HepG2 (cell line): ENCODE measurements around the gene VPS50. TPM values are rescaled to one million over a fixed set of nuclear protein-coding genes. Genes with fewer than 3 reads are reported as not detected.

Experiments
- ATAC-seq: fragments of 200-7000 bp; cut with Tn5 transposase; 3 replicates; pipeline ENCODE4 v1.9.1; 2020; ENCODE audit warnings: mild to moderate bottlenecking, moderate library complexity
- BruUV-seq: library from RNA; stranded (reverse); fragments of 400-500 nt; replicated peaks from 2 replicates; lab custom pipeline; 2021; lab: Mats Ljungman, UMichigan
- CTCF ChIA-PET: fragments of 300-600 bp; formaldehyde crosslinking; extraction: SDS; loops from one replicate; lab custom pipeline; 2021; ENCODE audit warnings: low total read pairs, inconsistent platforms, low intra/inter-chr PET ratio; lab: Yijun Ruan, JAX
- POLR2A ChIA-PET: fragments of 350-600 bp; sonication (Branson Sonifier 250); formaldehyde crosslinking; loops from one replicate; lab custom pipeline; 2020; ENCODE audit warnings: antibody characterized with exemption, inconsistent platforms; lab: Yijun Ruan, JAX
- DNase-seq: peaks from one replicate; pipeline ENCODE4 v3.0.0-alpha.2; 2015; ENCODE audit warnings: low spot score
- FAIRE-seq: peaks from 3 replicates; lab custom pipeline; 2011; peaks lifted over from hg19 to GRCh38; lab: Jason Lieb, UNC
- H2AFZ ChIP-seq: one replicate; pipeline ENCODE4 v1.6.1; 2011; ENCODE audit warnings: low read length, inconsistent platforms
- H3K27ac ChIP-seq: fragments of 300-600 bp; 3 replicates; pipeline ENCODE4 v1.8.0; 2011; ENCODE audit warnings: mixed run types, mild to moderate bottlenecking, mixed read lengths, low read length, inconsistent platforms; ENCODE audit not compliant: insufficient read depth; ENCODE audit errors: extremely low read length
- H3K27me3 ChIP-seq, 2 experiments: fragments of 200-600 bp in 1 of 2; 2 replicates in 1 of 2; 3 replicates in 1 of 2; pipeline versions ENCODE4 v1.6.0 to v1.8.0; 2011; ENCODE audit warnings: low read length in 2 of 2, mild to moderate bottlenecking in 2 of 2, moderate library complexity in 2 of 2, inconsistent platforms in 1 of 2; ENCODE audit not compliant: insufficient read depth in 2 of 2, control insufficient read depth in 1 of 2
- H3K36me3 ChIP-seq, 2 experiments: fragments of 200-600 bp in 1 of 2; replicated peaks in 1 of 2; 2 replicates in 1 of 2; 3 replicates in 1 of 2; pipeline versions ENCODE4 v1.5.1 to v1.8.0; 2011; ENCODE audit warnings: low read length in 2 of 2, inconsistent platforms in 1 of 2; ENCODE audit not compliant: insufficient read depth in 2 of 2, control insufficient read depth in 1 of 2
- H3K4me1 ChIP-seq: 2 replicates; pipeline ENCODE4 v1.5.1; 2012; ENCODE audit warnings: low read length, inconsistent platforms; ENCODE audit not compliant: insufficient read depth
- H3K4me2 ChIP-seq: 2 replicates; pipeline ENCODE4 v1.6.0; 2011; ENCODE audit warnings: low read depth, low read length, inconsistent platforms
- H3K4me3 ChIP-seq, 3 experiments: fragments of 200-600 bp in 1 of 3; sonication (generic), shearing (Covaris generic) in 1 of 3; replicated peaks in 1 of 3; 2 replicates each; pipeline ENCODE4 v1.5.1; 2011 to 2016; ENCODE audit warnings: low read length in 3 of 3, inconsistent platforms in 2 of 3, low read depth in 2 of 3, mild to moderate bottlenecking in 2 of 3, control low read depth in 1 of 3, mixed read lengths in 1 of 3; ENCODE audit not compliant: insufficient read depth in 1 of 3
- H3K79me2 ChIP-seq: one replicate; pipeline ENCODE4 v1.6.1; 2011; ENCODE audit warnings: low read length, inconsistent platforms; ENCODE audit not compliant: insufficient read depth
- H3K9ac ChIP-seq: 2 replicates; pipeline ENCODE4 v1.6.0; 2011; ENCODE audit warnings: mild to moderate bottlenecking, low read depth, low read length, inconsistent platforms; ENCODE audit not compliant: insufficient read depth
- H3K9me3 ChIP-seq: 2 replicates; pipeline ENCODE4 v1.5.1; 2012; ENCODE audit warnings: mild to moderate bottlenecking, low read length
- H4K20me1 ChIP-seq: 2 replicates; pipeline ENCODE4 v1.6.0; 2011; ENCODE audit warnings: inconsistent platforms, mild to moderate bottlenecking, low read length, moderate library complexity; ENCODE audit not compliant: insufficient read depth
- ATF1 ChIP-seq: IDR thresholded peaks from 2 replicates; pipeline ENCODE4 v1.6.1; 2016; ENCODE audit warnings: mild to moderate bottlenecking, control low read depth
- CREB1 ChIP-seq, 2 experiments: fragments of 450-650 bp in 1 of 2; IDR thresholded peaks; 2 replicates each; pipeline ENCODE4 v1.6.1; 2016 to 2017; ENCODE audit warnings: control low read depth in 1 of 2, mild to moderate bottlenecking in 1 of 2, missing compliant biosample characterization in 1 of 2, missing genetic modification characterization in 1 of 2
- HNRNPL ChIP-seq: fragments of 200-400 bp; formaldehyde crosslinking; IDR thresholded peaks from 2 replicates; pipeline ENCODE4 v1.6.1; 2017; ENCODE audit warnings: mild to moderate bottlenecking, low read depth, low read length
- MAFF ChIP-seq: IDR thresholded peaks from 2 replicates; pipeline ENCODE4 v1.6.1; 2011; ENCODE audit warnings: low read depth, low read length, improper control_type of control experiment
- MTA3 ChIP-seq: sonication (generic); formaldehyde crosslinking; IDR thresholded peaks from 2 replicates; pipeline ENCODE4 v1.4.0; 2020; ENCODE audit warnings: missing genetic modification reagents
- NFATC3 ChIP-seq: sonication (generic); formaldehyde crosslinking; IDR thresholded peaks from 2 replicates; pipeline ENCODE4 v1.5.1; 2020; ENCODE audit warnings: mild to moderate bottlenecking, missing genetic modification reagents
- SKI ChIP-seq: fragments of 450-650 bp; IDR thresholded peaks from one replicate; pipeline ENCODE4 v1.6.1; 2018; ENCODE audit warnings: mild to moderate bottlenecking; ENCODE audit not compliant: partially characterized antibody
- SP2 ChIP-seq: sonication (generic); formaldehyde crosslinking; IDR thresholded peaks from 2 replicates; pipeline ENCODE4 v1.5.1; 2020; ENCODE audit warnings: mild to moderate bottlenecking, missing genetic modification reagents
- ZNF230 ChIP-seq: sonication (generic); formaldehyde crosslinking; IDR thresholded peaks from 2 replicates; pipeline ENCODE4 v1.4.0; 2020; ENCODE audit warnings: mild to moderate bottlenecking, missing genetic modification reagents
- ZNF329 ChIP-seq: sonication (generic); formaldehyde crosslinking; IDR thresholded peaks from 2 replicates; pipeline ENCODE4 v1.9.0; 2021; ENCODE audit warnings: low read depth, mild to moderate bottlenecking, missing genetic modification reagents
- ZNF33A ChIP-seq: sonication (generic); formaldehyde crosslinking; IDR thresholded peaks from 2 replicates; pipeline ENCODE4 v1.5.1; 2020; ENCODE audit warnings: missing genetic modification reagents, mild to moderate bottlenecking, moderate library complexity, borderline replicate concordance
- ZNF670 ChIP-seq: sonication (generic); formaldehyde crosslinking; IDR thresholded peaks from 2 replicates; pipeline ENCODE4 v1.8.0; 2022; ENCODE audit warnings: mild to moderate bottlenecking, missing genetic modification reagents, borderline replicate concordance
- ZNF7 ChIP-seq: IDR thresholded peaks from 2 replicates; pipeline ENCODE4 v1.6.1; 2016; ENCODE audit warnings: missing biosample characterization, missing genetic modification reagents
- WGBS: methylation state at CpG from one replicate; pipeline ENCODE4 v1.1.6; 2017; ENCODE audit warnings: low lambda C conversion rate; 5-methylcytosine and 5-hydroxymethylcytosine counted together
- in situ Hi-C: cut with HindIII; loops from 2 replicates; pipeline ENCODE4 v1.10.0; 2017; ENCODE audit warnings: low pct_unique_long_range_greater_than_20kb; ENCODE audit not compliant: extremely low pct_ligation_motif_present
- intact Hi-C: fragments of 100-400 bp; cut with micrococcal nuclease; formaldehyde crosslinking; loops from one replicate; pipeline ENCODE4 v1.10.0; 2022; ENCODE audit not compliant: unreplicated experiment
- polyA plus RNA-seq, 8 experiments: library from polyadenylated mRNA; depleted of rRNA in 3 of 8; stranded (reverse) in 7 of 8; unstranded in 1 of 8; fragments of >200 nt; fragmentation: Illumina TruSeq in 4 of 8; extraction: Trizol in 4 of 8; gene quantifications; 2 replicates each; pipeline versions ENCODE4 v1.2.1 to v1.2.3, GENCODE V29; 2011 to 2016; ENCODE audit warnings: low read depth in 4 of 8, missing spikeins in 1 of 8, mixed read lengths in 1 of 8; ENCODE audit not compliant: insufficient read depth in 1 of 8
- total RNA-seq, 5 experiments: library from RNA; depleted of rRNA; stranded (reverse); fragments of >200 nt; fragmentation: Illumina TruSeq; extraction: Trizol; gene quantifications; 2 replicates each; pipeline ENCODE4 v1.2.3, GENCODE V29; 2016; ENCODE audit warnings: low read depth in 1 of 5
- TF ChIP-seq, protein P1 (sequence below): sonication (generic); formaldehyde crosslinking; IDR thresholded peaks from 2 replicates; pipeline ENCODE4 v1.5.0; 2020; ENCODE audit warnings: mild to moderate bottlenecking, missing genetic modification reagents, moderate library complexity
- TF ChIP-seq, protein P2 (sequence below): sonication (generic); formaldehyde crosslinking; IDR thresholded peaks from 2 replicates; pipeline ENCODE4 v1.4.0; 2020; ENCODE audit warnings: missing genetic modification reagents, borderline replicate concordance

The VPS50 gene
- total and polyA plus RNA-seq, 2 of the 13 experiments (the other 11 are each of a cell fraction or from before 2014, with no cell fraction given): 10.3 to 20.4 TPM

DNA sequence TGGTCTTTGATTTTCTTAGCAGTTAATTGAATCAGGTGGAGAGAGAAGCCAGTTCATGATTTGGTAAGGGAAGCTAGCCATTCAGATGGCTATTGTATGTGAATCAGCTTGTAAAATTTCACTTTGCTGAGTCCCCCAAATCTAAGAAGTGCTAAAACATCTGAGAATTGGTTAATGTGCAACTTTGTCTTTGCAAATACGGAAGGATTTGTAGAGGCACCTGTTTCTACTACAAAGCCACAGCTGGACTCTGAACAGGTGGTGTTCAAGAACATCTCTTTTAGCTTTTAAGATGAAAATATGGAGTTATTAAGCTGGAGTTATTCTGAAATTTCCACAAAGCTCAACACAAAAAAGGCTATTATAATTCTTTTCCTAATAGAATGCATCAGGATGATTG, 132.6 kb downstream of the VPS50 start (continued):
- TF ChIP-seq ZNF329 (CRISPR knock-in tag): no peak

DNA sequence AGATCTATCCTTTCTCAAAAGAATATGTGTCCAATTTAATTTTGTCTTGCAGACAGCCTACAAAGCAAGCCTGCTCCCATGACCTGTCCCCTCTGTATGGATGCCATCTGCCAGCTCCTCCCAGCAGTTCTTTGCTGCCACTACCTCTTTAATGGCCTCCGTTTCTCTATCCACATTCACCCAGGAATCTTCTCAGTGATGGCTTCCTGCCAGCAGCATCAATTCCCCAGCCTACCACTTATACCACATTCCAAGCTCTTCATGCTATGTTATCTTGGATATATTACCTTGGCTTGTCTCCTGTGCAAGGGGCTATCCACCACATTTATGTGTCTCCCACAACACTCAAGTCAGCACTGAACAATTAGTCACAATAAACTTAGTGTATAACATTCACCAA, 133.2 kb downstream of the VPS50 start:
- Histone ChIP-seq H2AFZ (no peak overlapping the region), H3K9me3 (no peaks in the 10 kb centered on the region), H3K27me3 (no peaks in the 10 kb centered on the region), H3K79me2 (no peaks in the 10 kb centered on the region), H4K20me1 (no peaks in the 10 kb centered on the region), H3K27ac (no peak overlapping the region), H3K9ac (no peak overlapping the region), H3K36me3 (no peaks in the 10 kb centered on the region), H3K4me1 (peaks cover 6% of the 10 kb centered on the region), H3K4me2 (no peak overlapping the region), H3K4me3 (no peak overlapping the region)
- TF ChIP-seq ZNF230 (CRISPR knock-in tag) (no peak), ZNF7 (CRISPR knock-in tag) (no peak), ATF1 (CRISPR knock-in tag) (no peak), MTA3 (CRISPR knock-in tag) (no peak), NFATC3 (CRISPR knock-in tag) (no peak), CREB1 (IDR thresholded peaks at IDR 0.05) (no peak), CREB1 (CRISPR knock-in tag; IDR thresholded peaks at IDR 0.05) (no peak), ZNF670 (CRISPR knock-in tag) (no peak), SP2 (CRISPR knock-in tag) (no peak), SKI (no peak), ZNF33A (CRISPR knock-in tag) (no peak), HNRNPL (no peak), MAFF (no peak)
- TF ChIP-seq, protein P1, sequence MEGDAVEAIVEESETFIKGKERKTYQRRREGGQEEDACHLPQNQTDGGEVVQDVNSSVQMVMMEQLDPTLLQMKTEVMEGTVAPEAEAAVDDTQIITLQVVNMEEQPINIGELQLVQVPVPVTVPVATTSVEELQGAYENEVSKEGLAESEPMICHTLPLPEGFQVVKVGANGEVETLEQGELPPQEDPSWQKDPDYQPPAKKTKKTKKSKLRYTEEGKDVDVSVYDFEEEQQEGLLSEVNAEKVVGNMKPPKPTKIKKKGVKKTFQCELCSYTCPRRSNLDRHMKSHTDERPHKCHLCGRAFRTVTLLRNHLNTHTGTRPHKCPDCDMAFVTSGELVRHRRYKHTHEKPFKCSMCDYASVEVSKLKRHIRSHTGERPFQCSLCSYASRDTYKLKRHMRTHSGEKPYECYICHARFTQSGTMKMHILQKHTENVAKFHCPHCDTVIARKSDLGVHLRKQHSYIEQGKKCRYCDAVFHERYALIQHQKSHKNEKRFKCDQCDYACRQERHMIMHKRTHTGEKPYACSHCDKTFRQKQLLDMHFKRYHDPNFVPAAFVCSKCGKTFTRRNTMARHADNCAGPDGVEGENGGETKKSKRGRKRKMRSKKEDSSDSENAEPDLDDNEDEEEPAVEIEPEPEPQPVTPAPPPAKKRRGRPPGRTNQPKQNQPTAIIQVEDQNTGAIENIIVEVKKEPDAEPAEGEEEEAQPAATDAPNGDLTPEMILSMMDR (CRISPR knock-in tag): no peak
- TF ChIP-seq, protein P2, sequence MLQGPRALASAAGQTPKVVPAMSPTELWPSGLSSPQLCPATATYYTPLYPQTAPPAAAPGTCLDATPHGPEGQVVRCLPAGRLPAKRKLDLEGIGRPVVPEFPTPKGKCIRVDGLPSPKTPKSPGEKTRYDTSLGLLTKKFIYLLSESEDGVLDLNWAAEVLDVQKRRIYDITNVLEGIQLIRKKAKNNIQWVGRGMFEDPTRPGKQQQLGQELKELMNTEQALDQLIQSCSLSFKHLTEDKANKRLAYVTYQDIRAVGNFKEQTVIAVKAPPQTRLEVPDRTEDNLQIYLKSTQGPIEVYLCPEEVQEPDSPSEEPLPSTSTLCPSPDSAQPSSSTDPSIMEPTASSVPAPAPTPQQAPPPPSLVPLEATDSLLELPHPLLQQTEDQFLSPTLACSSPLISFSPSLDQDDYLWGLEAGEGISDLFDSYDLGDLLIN (CRISPR knock-in tag): no peak
- ChIA-PET POLR2A (no interaction called here), CTCF (no interaction called here)
- no TSS peak for BruUV-seq
- no peak for DNase-seq
- in situ Hi-C loops: no loop called here
- WGBS: 4% methylated on average over 1 of the region's 1 CpG
- intact Hi-C loops: no loop called here
- FAIRE-seq: no peak
- no peak for ATAC-seq
